Testis (tissue), 3 donors: ENCODE measurements around the gene TINCR. TPM values are rescaled to one million over a fixed set of nuclear protein-coding genes. Genes with fewer than 3 reads are reported as not detected.

ENCODE experiments used
- DNase-seq: peaks from one replicate; pipeline ENCODE4 v3.0.0-alpha.2; 2019
- H3K27ac ChIP-seq, 2 donors: fragments of 200-600 bp; sonication (generic); one replicate each; pipeline ENCODE4 v1.5.1; 2019
- H3K27me3 ChIP-seq: fragments of 200-600 bp; sonication (generic); one replicate; pipeline ENCODE4 v1.5.1; 2019
- H3K36me3 ChIP-seq: fragments of 200-600 bp; sonication (generic); one replicate; pipeline ENCODE4 v1.5.1; 2017; ENCODE audit warnings: low read depth; ENCODE audit errors: missing control alignments
- H3K4me1 ChIP-seq: fragments of 200-600 bp; sonication (generic); one replicate; pipeline ENCODE4 v1.5.1; 2019
- H3K4me3 ChIP-seq, 2 donors: fragments of 200-600 bp; sonication (generic); one replicate each; pipeline ENCODE4 v1.5.1; 2017 to 2019
- H3K9me3 ChIP-seq: fragments of 200-600 bp; sonication (generic); one replicate; pipeline ENCODE4 v1.5.1; 2017
- CTCF ChIP-seq, 3 experiments: fragments of 450-650 bp in 2 of 3; fragments of 200-600 bp in 1 of 3; sonication (generic) in 1 of 3; IDR thresholded peaks; one replicate each; pipeline ENCODE4 v1.5.1; 2016 to 2019; ENCODE audit warnings: antibody characterized with exemption in 3 of 3, mild to moderate bottlenecking in 2 of 3, moderate library complexity in 1 of 3
- POLR2A ChIP-seq: fragments of 450-650 bp; IDR thresholded peaks from one replicate; pipeline ENCODE4 v1.6.1; 2017; ENCODE audit warnings: antibody characterized with exemption, mild to moderate bottlenecking, moderate library complexity
- WGBS, 2 donors: methylation state at CpG; one replicate each; pipeline ENCODE4 v1.1.5; 2018; 5-methylcytosine and 5-hydroxymethylcytosine counted together
- intact Hi-C: fragments of 100-400 bp; cut with DNase I; formaldehyde crosslinking; loops from one replicate; pipeline ENCODE4 v1.15.1; 2023; ENCODE audit warnings: low total_unique reads
- polyA plus RNA-seq: library from polyadenylated mRNA; stranded (reverse); fragments of 350-450 nt; fragmentation: Illumina TruSeq; extraction: RNeasy Lipid Tissue Mini Kit (QIAGEN cat#74804); gene quantifications from one replicate; pipeline ENCODE4 v1.2.3, GENCODE V29; 2014; ENCODE audit warnings: low read depth, low replicate concordance; ENCODE audit not compliant: insufficient read depth
- total RNA-seq, 2 donors: library from RNA; depleted of rRNA; stranded (reverse); fragments of >200 nt; gene quantifications; one replicate each; pipeline ENCODE4 v1.2.3, GENCODE V29; 2016

TINCR gene
- total and polyA plus RNA-seq, 3 donors from 2014 or later, result 3.0 to 7.0 (median 5.6) TPM

- Histone ChIP-seq H3K27me3 (no peaks in the 10 kb centered on the region), H3K4me1 (peaks cover 6% of the 10 kb centered on the region), H3K4me3 (no peak overlapping the region), H3K9me3 (no peaks in the 10 kb centered on the region), H3K36me3 (no peaks in the 10 kb centered on the region), H3K27ac (no peak overlapping the region)
- TF ChIP-seq CTCF (IDR thresholded peaks at IDR 0.05) (no peak), POLR2A (no peak)
- no peak for DNase-seq
- 90 to 92% methylated on average over 11 to 22 of the region's 22 CpGs for WGBS, 2 donors
- intact Hi-C loops, result no loop called here
These were observed 22.6 kb upstream of the TINCR start for GRCh38 chr19:5590151-5590864.

- H3K27me3 ChIP-seq, result no peaks in the 10 kb centered on the region
- no peaks in the 10 kb centered on the region for H3K36me3 ChIP-seq
- H3K9me3 ChIP-seq, result no peaks in the 10 kb centered on the region
- no peak overlapping the region for H3K4me3 ChIP-seq
- TF ChIP-seq CTCF (IDR thresholded peaks at IDR 0.05) (no peak), POLR2A (no peak)
- no peak for DNase-seq
- intact Hi-C loops, result loop anchor here (10.0 kb wide), 1 partner anchor 374 kb away; no protein-coding TSS in a partner anchor
- peaks cover 6% of the 10 kb centered on the region for H3K4me1 ChIP-seq
- no peak overlapping the region for H3K27ac ChIP-seq
- 76 to 85% methylated on average over 13 to 30 of the region's 30 CpGs for WGBS, 2 donors
These were observed 21.3 kb upstream of the TINCR start for GRCh38 chr19:5588906-5589676.

- DNase-seq, result no peak
- no peaks in the 10 kb centered on the region for H3K9me3 ChIP-seq
- H3K4me3 ChIP-seq, result no peak overlapping the region
- intact Hi-C loops, result loop anchor here (10.0 kb wide), 1 partner anchor 374 kb away; no protein-coding TSS in a partner anchor
- TF ChIP-seq POLR2A (no peak), CTCF (IDR thresholded peaks at IDR 0.05) (no peak)
- 92 to 93% methylated on average over 10 of the region's 10 CpGs for WGBS, 2 donors
- no peaks in the 10 kb centered on the region for H3K36me3 ChIP-seq
- H3K27me3 ChIP-seq, result no peaks in the 10 kb centered on the region
- H3K27ac ChIP-seq, result no peak overlapping the region
- H3K4me1 ChIP-seq, result peaks cover 6% of the 10 kb centered on the region
These were observed 20.7 kb upstream of the TINCR start for GRCh38 chr19:5588441-5588840.

- no peak for DNase-seq
- H3K36me3 ChIP-seq, result no peaks in the 10 kb centered on the region
- H3K4me1 ChIP-seq, result peaks cover 6% of the 10 kb centered on the region
- H3K9me3 ChIP-seq, result no peaks in the 10 kb centered on the region
- no peaks in the 10 kb centered on the region for H3K27me3 ChIP-seq
- H3K4me3 ChIP-seq, result no peak overlapping the region
- no peak overlapping the region for H3K27ac ChIP-seq
- TF ChIP-seq CTCF (IDR thresholded peaks at IDR 0.05) (no peak), POLR2A (no peak)
- intact Hi-C loops, result loop anchor here (10.0 kb wide), 1 partner anchor 373 kb away; no protein-coding TSS in a partner anchor
- WGBS, 2 donors, result 93% methylated on average over 16 to 23 of the region's 23 CpGs
These were observed 19.9 kb upstream of the TINCR start for GRCh38 chr19:5587661-5588060.
